ENCODE results near the gene GAS2.

GAS2 gene

DNA sequence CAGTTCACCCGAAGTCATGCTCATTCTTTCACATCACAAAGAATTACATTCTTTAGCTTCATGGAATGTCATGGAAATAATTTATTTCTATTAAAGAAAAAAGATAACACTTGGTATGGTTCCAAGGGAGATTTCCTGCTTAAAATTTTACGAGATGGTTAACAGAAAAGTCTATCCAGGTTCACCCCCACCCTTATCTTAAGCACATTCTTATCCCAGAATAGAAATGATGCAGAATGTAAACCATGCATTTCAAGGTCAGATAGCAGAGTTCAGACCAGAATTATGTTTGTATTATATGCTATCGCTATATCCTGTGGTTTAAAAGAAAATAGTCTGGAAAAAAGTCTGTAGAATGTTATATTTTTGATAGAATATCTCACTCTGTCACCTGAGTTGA lies 58.7 kb downstream of the GAS2 start:
- no peak for DNase-seq (ENCODE audit: low read depth in 1 of 2, low spot score in 1 of 2)

DNA sequence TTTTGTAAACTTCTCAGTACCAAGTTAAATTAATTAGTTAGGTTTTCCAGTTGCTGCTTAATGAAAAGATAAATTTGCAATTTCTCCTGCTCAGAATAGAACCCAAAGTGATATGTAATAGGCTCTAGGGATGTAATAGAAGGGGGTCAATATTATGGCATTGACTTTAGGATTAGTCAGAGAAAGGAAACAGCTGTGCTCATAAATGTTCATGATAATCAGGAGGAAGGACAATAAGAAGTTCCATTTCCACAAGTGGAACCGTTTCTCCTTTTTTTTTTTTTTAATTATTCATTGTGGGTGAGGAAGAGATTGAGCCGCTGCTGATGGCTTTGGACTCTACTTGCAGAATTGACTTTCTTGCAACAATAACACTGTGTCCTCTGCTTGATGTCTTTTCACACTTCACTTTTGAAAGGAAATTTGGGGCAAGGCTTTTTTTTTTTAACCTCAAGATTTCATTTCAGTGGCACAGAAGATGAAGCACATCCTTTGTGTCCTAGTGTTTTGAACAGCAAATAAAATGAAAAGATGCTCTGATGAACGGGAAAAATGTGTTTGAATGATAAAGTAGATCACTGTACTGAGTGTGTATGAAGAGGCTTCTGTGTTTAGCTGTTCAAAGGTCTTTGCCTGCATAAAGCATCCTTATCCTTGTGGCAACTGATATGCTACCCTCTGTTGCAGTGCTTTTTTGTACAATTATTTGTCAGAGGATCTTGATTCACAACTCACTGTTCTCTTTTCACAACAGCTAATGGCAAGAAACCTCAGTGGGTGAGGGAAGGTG lies 62.4 kb downstream of the GAS2 start:
- no peak for DNase-seq (ENCODE audit: low read depth in 1 of 2, low spot score in 1 of 2)

- DNase-seq (ENCODE audit: low read depth in 1 of 2, low spot score in 1 of 2) = no peak
These were observed 63.9 kb downstream of the GAS2 start for GRCh38 chr11:22730319-22730718.

DNA sequence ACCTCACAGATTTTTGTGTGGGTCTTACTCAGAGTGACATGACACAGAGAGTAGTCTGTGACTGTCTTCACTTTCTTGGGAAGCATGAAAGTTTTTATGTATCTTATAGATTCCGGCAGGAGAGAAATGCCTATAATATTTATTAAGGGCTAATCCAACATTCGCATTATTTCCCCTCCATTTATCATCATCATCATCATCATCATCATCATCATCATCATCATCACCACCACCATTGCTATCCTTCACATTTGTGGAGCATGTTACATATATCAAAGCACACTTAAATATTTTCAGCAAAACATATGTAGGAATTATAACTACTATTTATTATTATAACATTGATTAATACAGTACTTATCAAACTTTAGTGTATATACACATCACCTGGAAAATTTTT lies 66.2 kb downstream of the GAS2 start:
- DNase-seq (ENCODE audit: low read depth in 1 of 2, low spot score in 1 of 2) = no peak

GRCh38 chr11:22733475-22734248 lies 67.3 kb downstream of the GAS2 start:
- DNase-seq (ENCODE audit: low read depth in 1 of 2, low spot score in 1 of 2) = no peak

GRCh38 chr11:22734628-22735345 lies 68.4 kb downstream of the GAS2 start:
- no peak for DNase-seq (ENCODE audit: low read depth in 1 of 2, low spot score in 1 of 2)

DNA sequence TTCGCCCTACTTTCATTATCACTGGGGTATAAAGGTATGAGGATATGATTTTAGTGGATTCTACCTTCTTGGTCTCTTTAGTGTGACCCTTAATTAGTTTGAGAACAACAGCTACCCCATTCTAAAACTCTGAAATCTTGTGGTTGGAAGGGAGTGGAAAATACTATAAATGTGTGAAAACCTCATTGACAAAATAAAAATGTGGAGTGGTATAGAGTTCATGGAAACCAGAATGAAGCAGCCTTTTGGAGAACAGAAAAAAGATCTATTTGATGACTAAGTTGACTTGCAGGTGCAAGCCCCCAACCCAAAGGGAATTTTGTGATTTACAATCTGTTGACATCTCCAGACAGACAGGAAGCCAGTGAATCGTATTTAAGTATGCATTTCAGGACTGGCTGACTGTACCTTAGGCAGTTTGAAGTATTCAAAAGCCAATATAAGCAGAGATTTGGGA lies 75.8 kb downstream of the GAS2 start:
- DNase-seq (ENCODE audit: low read depth in 1 of 2, low spot score in 1 of 2) = no peak

- no peak for DNase-seq (ENCODE audit: low read depth in 1 of 2, low spot score in 1 of 2)
These were observed 83.1 kb downstream of the GAS2 start for GRCh38 chr11:22749536-22749935.

- DNase-seq (ENCODE audit: low read depth in 1 of 2, low spot score in 1 of 2) = no peak
These were observed 86.5 kb downstream of the GAS2 start for GRCh38 chr11:22752908-22753310.

- DNase-seq (ENCODE audit: low read depth in 1 of 2, low spot score in 1 of 2) = no peak
These were observed 87.0 kb downstream of the GAS2 start for GRCh38 chr11:22753416-22753815.

DNA sequence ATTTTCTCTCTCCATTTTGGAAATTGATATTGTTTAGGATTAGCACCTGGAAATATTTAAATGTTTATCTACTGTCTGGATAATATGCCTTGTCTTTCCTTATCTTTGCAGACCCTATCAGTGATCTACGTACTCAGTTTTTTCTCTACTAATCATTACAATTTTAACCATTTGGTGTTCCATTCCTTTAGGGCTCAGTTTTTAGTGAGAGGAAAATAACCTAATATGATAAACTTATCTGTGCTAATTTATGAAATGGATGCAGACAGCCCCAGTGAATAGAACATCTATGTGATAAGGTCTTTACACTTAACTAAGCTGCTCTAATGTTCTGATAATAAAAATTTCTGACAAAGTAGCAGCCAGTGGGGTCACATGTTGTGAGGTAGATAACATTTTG lies 94.7 kb downstream of the GAS2 start:
- no peak for DNase-seq (ENCODE audit: low read depth in 1 of 2, low spot score in 1 of 2)

GRCh38 chr11:22763166-22763565 lies 96.8 kb downstream of the GAS2 start:
- no peak for DNase-seq (ENCODE audit: low read depth in 1 of 2, low spot score in 1 of 2)

DNA sequence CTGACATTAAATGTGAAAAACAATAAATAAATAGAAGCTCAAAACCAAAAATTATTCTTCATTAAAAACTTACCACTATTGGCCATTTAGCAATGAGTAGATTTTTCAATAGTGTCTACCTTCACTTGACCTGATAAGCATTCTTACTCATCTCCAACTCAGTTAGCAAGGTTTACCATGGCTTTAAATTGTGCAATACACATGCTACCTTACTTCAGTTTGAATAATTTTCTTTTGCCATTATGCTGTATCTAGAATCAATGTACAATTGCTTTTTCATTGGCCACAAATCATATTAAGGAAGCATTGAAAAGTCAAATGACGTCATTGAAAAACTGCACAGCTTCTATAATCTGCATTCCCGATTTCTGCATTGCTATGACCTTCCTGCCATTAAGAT lies 98.3 kb downstream of the GAS2 start:
- no peak for DNase-seq (ENCODE audit: low read depth in 1 of 2, low spot score in 1 of 2)

DNA sequence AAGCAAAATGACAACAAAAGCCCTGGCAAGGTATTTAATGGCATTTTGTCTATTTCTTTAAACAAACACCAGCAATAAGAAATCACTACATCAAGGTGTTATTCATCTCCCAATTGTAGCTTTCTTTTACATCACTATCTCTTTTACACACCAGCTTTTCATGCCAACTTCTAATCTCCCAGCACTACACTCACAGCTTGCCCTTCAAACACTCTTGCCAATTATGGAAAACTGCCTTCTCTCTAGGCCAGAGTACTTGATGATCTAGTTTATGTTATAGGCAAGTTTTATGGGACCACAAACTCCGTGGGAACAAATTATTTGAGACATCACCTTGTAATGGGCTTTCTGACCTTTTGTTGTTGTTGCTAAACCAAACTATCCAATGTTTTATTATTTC lies 101.9 kb downstream of the GAS2 start:
- DNase-seq (ENCODE audit: low read depth in 1 of 2, low spot score in 1 of 2) = no peak

DNA sequence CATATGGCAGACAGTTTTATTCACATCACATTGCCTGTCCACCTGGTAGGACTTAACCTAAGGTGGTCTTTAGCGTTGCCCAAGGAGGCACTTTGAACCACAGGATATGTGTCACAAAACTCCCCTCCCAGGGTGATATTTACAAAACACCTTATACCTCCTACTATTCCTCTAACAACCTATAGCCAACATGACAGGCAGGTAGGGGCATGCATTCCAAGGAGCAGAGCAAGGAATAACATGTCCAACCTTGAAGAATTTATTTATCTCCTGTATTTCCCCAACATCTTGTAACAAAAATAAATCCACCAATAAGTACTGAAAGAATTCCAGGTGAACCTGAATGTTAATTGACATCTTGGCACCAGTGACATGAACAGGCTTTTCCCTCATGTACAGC lies 102.7 kb downstream of the GAS2 start:
- no peak for DNase-seq (ENCODE audit: low read depth in 1 of 2, low spot score in 1 of 2)

DNA sequence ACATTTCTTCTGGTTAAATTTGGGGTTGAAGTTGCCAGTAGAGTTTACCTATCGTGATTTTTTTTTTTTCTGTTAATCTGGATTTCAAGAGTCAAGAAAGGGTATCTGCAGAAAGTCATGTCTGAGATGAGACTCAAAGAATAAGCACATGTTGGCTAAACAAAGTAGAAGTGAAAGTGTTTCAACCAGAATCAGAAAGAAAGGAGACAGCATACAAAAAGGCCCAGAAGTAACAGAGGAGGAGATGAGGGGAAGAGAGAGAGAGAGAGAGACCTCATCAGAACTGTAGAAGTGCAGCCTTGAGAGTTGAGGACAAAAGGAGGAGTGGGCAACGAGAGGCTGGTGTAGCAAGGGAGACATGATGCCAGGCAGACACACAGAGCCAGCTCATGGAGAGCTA lies 108.3 kb downstream of the GAS2 start:
- no peak for DNase-seq (ENCODE audit: low read depth in 1 of 2, low spot score in 1 of 2)

DNA sequence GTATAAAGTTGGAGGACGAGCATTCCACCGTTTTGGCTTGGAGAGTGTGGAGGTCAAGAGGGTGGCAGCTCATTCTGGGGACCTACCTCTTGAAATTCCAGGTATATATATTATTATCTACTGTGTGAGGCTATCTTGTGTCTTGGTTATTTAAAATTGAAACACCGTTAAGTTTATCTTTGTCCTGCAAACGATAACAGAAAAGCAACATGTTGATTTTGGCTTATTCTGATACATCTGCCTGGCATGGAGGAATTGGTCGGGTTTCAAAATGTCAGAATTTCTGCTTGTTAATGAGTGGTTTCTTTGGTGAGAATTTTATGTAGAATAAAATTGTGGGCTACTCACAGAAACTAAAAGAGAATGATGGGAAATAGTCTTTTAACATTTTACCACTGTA lies 108.8 kb downstream of the GAS2 start:
- no peak for DNase-seq (ENCODE audit: low read depth in 1 of 2, low spot score in 1 of 2)

DNA sequence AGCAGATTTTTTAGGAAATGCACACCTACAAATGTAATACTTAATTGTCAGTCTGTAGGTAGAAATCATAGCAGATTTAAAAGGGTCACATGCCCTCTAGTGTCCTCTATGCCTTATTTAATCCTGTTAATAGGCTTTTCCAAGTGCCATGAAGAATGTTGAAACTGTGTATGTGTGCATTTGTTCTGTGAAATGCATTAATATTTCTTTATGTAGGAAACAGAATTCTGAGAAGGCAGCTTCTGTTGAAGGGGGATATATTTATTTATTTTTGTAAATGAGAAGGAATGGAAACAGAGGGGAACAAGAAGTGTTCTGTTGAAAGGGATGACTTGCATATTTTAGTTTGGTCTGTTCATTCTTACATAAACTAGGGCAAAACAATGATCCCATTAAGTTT lies 112.2 kb downstream of the GAS2 start:
- no peak for DNase-seq (ENCODE audit: low read depth in 1 of 2, low spot score in 1 of 2)

GRCh38 chr11:22779850-22780249 lies 113.4 kb downstream of the GAS2 start:
- DNase-seq (ENCODE audit: low read depth in 1 of 2, low spot score in 1 of 2) = no peak

DNA sequence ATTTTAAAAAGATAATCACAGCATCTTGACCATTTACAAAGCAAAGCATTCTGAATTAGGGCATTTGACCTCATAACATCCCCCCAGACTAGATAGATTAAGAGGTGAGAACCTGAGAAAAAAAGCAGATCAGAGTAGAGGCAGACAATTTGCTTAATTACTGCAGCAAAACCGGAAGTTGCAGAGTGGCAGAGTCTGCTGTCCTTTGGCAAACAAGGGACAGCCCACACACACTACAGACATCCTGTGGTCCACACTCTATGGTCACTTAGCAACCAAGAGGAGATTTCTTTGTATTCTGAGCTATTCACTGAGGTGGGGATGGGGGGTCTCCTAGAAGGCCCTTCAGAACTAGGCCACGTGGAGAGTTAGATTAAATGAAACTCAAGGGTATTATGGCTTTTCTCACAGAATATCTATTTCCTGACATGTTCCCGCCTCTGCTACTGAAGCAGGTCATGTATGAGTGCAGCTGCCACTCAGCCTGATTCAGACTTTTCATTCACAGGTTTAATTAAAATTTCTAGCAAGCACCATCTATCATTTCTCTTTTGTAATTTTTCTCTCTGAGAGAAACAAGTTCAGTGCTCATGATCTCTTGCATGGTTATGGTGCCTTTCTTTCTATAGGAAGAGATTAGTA lies 114.7 kb downstream of the GAS2 start:
- DNase-seq (ENCODE audit: low read depth in 1 of 2, low spot score in 1 of 2) = no peak

DNA sequence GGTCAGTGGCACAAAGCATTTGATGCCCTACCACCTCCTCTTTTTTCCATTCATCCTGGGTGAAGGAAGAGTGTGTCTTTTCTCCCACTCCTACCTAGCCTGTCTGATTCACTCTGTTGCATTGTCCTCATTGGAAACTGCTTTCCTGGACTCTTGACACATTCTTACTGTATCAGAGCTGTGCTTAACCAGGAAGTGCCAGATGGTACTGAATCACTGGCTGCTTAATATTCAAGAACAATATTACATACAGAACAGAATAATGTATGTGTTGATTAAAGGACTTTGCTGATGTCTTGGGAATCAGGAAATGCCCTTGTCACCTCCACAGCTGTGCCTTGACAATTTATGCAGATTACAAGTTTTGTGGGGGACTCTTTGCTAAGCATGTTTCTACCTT lies 118.8 kb downstream of the GAS2 start:
- no peak for DNase-seq (ENCODE audit: low read depth in 1 of 2, low spot score in 1 of 2)
